Measurements from ENCODE around the gene SVIL.
"Not testable (repeated sequence)": the region's sequence is repeated elsewhere in the genome, so short reads cannot be mapped to it uniquely, and the experiment has no call there.

SVIL gene

DNA sequence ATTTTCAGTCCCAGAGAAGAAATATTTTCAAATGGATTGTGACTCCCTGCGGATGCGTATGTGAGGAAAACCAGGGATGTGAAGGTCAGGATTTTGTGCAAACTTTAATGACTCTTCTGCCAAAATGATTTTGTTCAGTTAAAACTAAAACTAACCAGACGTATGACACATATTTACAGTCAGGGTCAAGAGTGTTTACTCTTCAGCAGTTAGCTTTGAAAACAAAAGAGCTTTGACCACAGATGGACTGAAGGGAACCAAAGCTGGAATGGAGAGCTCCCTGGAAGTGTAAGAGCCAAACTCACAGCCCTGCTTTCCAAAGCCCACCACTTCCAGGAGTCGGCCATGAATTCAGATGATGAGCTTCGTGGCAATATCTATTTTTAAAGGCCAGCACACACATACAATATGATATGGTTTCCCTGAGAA, 15.5 kb downstream of the SVIL start:
- TF ChIP-seq, protein P1, sequence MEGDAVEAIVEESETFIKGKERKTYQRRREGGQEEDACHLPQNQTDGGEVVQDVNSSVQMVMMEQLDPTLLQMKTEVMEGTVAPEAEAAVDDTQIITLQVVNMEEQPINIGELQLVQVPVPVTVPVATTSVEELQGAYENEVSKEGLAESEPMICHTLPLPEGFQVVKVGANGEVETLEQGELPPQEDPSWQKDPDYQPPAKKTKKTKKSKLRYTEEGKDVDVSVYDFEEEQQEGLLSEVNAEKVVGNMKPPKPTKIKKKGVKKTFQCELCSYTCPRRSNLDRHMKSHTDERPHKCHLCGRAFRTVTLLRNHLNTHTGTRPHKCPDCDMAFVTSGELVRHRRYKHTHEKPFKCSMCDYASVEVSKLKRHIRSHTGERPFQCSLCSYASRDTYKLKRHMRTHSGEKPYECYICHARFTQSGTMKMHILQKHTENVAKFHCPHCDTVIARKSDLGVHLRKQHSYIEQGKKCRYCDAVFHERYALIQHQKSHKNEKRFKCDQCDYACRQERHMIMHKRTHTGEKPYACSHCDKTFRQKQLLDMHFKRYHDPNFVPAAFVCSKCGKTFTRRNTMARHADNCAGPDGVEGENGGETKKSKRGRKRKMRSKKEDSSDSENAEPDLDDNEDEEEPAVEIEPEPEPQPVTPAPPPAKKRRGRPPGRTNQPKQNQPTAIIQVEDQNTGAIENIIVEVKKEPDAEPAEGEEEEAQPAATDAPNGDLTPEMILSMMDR (conservative IDR thresholded peaks at IDR 0.05) = no peak
- no peak for TF ChIP-seq ZFX (IDR thresholded peaks at IDR 0.05)
- no peak overlapping the region for H3K27ac ChIP-seq

DNA sequence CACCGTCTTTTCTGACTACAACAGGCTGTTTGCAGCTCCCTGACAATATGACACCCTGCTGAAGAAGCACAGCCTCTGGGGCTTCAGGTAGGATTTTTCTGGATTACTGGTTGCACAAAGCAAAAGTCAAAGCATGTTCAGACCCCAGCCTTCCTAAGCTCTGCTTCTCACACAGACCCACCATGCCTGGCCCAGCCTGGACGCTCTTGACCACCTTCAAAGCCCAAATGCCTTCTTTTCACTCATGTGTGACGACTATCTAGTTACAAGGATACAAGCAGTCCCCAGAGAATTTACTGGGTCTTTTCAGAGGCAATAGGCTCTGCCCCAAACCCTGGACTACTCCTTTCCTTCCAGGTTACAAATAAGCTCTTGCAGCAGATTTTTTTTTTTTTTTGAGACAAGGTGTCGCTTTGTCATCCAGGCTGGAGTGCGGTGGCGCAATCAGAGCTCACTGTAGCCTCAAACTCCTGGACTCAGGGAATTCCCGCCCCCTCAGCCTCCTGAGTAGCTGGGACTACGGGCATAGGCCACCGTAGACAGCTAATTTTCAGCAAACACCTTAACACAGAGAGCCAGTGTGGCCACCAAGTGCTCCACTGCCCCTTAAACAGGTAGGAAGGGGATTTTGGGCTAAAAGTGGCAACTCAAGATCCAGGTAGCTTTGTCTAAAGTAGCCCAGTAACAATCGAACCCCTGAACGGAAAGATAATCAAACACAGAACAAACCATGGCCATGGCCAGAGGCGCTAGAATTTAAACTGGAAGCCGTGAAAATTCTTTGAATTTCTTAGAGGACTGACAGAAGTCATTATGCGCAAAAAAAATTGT, 16.2 kb downstream of the SVIL start:
- TF ChIP-seq ZFX (IDR thresholded peaks at IDR 0.05) = no peak
- no peak overlapping the region for H3K27ac ChIP-seq

DNA sequence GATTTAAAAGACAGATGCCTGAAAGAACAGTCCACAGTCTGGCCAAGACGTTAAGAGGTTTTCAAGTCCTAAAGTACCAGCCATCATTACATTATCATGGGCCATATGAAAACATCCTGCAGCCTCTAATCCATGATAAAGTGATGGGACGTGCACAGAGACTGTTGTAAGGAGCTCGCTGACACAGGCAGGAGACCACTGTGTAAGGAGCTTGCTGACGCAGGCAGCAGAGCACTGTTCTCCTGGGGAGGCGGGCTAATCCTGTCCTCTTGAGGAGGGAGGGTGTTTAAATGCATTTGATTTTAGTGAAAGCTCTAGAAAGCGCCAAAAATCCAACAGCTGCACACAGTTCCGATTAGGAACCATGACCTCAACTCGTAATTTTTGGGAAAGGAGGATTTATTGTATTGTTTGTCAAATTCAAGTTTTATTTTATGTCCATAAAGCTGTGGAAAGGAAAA, 16.9 kb downstream of the SVIL start:
- TF ChIP-seq, protein P1 (conservative IDR thresholded peaks at IDR 0.05) = no peak
- no peak for TF ChIP-seq ZFX (IDR thresholded peaks at IDR 0.05)
- H3K27ac ChIP-seq = no peak overlapping the region

DNA sequence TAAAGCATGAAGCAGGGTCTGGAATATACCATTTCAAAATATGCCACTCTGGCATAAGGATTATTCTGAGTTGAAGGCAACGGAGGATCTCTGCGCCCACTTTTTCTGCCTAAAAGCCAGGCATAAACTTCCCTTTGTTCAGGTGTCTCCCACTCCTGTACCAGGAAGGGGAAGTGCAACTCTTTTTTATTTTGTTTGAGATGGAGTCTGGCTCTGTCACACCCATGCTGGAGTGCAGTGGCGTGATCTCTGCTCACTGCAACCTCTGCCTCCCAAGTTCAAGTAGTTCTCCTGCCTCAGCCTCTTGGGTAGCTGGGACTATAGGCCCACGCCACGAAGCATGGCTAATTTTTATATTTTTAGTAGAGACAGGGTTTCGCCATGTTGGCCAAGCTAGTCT, 18.2 kb downstream of the SVIL start:
- no peak overlapping the region for H3K27ac ChIP-seq
- TF ChIP-seq, protein P1 (conservative IDR thresholded peaks at IDR 0.05) = no peak
- TF ChIP-seq ZFX (IDR thresholded peaks at IDR 0.05) = no peak

DNA sequence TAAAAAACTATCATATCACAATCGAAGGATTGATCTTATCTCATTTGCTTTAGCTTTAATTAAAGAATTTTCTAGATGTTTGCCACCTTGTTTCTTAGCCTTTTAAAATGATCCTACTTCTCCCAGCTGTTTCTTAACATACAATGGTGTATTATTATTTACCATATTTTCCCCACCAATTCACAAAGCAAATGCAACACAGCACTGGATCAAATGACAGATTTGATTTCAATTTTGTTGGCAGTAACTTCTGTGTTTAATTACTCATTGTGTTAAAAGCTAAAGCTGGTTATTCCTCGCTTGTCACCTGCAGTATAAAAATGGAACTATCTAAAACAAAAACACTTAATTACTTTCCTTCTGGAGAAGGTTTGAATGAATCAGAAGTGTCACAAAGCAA, 19.6 kb downstream of the SVIL start:
- no peak overlapping the region for H3K27ac ChIP-seq
- TF ChIP-seq, protein P1 (conservative IDR thresholded peaks at IDR 0.05) = no peak
- no peak for TF ChIP-seq ZFX (IDR thresholded peaks at IDR 0.05)

DNA sequence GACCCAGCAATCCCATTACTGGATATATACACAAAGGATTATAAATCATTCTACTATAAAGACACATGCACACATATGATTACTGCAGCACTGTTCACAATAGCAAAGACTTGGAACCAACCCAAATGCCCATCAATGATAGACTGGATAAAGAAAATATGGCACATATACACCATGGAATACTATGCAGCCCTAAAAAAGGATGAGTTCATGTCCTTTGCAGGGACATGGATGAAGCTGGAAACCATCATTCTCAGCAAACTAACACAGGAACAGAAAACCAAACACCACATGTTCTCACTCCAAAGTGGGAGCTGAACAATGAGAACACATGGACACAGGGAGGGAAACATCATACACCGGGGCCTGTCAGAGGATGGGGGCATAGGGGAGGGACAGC, 20.5 kb downstream of the SVIL start:
- not testable (repeated sequence) for H3K27ac ChIP-seq

DNA sequence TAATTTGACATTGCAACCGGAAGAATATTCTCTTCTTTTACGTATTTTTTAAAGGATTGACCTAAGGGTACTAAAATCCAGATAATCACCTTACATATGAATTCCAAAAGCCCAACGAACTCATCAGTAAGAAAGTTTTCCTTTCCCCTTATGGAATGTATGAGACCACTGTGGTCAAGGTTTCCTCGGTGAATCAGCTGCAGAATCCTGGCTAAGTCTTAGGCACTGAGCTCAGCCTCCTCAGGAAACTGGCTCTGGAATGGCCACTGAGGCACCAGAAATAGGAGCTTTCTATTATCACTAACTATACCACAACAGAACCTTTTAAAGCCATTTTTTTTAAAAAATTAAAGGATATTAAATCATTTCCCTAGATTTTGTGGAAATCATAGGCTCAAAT, 21.0 kb downstream of the SVIL start:
- TF ChIP-seq, protein P1 (conservative IDR thresholded peaks at IDR 0.05) = no peak
- no peak for TF ChIP-seq ZFX (IDR thresholded peaks at IDR 0.05)
- no peak overlapping the region for H3K27ac ChIP-seq

DNA sequence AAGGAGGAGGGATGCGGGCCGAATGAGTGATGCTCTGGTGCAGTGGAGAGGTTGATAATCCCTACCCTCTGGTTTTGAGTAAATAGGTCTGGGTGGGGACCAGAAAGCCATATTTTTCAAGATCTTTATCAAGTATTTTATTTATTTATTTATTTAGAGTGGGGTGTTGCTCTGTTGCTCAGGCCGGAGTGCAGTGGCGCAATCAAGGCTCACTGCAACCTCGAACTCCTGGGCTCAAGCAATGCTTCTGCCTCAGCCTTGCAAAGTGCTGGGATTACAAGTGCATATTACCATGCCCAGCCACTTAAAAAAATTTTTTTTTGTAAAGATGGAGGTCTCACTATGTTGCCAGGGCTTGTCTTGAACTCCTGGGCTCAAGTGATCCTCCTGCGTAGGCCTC, 21.6 kb downstream of the SVIL start:
- TF ChIP-seq, protein P1 (conservative IDR thresholded peaks at IDR 0.05) = no peak
- TF ChIP-seq ZFX (IDR thresholded peaks at IDR 0.05) = no peak
- no peak overlapping the region for H3K27ac ChIP-seq

All from C4-2B (cell line).